ENCODE results near the gene TIFAB.

TIFAB gene

DNA sequence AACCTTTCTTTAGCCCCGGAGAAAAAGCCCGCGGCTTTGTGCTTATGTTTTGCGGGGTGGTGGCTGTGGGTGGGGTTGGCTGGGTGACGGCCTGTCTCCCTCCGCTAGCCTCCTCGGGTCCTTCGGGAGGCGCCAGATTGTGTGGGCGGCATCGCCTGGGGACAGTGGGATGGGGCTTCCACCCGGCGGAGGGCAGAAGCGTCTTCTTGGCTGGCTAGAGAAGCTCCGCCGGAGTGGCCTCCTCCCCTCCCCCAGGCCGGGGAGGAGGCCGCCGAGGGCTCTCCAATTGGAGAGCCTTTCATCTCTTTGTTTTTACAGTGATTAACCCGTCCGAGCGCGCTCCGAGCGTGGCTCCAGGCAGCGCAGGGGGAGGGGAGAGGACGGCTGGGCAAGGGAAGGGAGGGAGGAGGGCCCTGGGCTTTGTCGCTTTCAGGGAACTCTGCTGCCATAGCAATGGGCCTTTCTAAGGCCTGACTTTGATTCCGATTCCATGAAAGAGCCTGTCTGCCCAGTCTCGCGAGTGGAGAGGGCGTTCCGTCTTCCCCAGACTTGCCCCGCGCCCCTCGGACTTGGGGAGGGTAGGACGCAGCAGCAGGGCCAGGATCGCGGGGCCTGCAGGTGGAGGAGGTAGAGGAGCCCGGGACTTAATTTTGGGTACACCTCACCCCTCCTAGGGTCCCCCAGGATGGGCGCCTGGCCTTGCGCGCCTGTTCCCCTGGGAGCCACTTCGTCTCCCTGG lies 36.7 kb upstream of the TIFAB start:
- Histone ChIP-seq H3K4me1 (ENCODE audit: control insufficient read depth in 1 of 2, insufficient read depth in 1 of 2, low read depth in 1 of 2, low read length in 1 of 2) (no peaks in the 10 kb centered on the region), H3K27me3 (peaks cover 97% of the 10 kb centered on the region), H3K9me3 (no peaks in the 10 kb centered on the region), H3K4me3 (ENCODE audit: low read depth in 1 of 2, low read length in 1 of 2) (no peak overlapping the region), H3K27ac (no peak overlapping the region), H3K36me3 (no peaks in the 10 kb centered on the region)
- TF ChIP-seq, protein P1, sequence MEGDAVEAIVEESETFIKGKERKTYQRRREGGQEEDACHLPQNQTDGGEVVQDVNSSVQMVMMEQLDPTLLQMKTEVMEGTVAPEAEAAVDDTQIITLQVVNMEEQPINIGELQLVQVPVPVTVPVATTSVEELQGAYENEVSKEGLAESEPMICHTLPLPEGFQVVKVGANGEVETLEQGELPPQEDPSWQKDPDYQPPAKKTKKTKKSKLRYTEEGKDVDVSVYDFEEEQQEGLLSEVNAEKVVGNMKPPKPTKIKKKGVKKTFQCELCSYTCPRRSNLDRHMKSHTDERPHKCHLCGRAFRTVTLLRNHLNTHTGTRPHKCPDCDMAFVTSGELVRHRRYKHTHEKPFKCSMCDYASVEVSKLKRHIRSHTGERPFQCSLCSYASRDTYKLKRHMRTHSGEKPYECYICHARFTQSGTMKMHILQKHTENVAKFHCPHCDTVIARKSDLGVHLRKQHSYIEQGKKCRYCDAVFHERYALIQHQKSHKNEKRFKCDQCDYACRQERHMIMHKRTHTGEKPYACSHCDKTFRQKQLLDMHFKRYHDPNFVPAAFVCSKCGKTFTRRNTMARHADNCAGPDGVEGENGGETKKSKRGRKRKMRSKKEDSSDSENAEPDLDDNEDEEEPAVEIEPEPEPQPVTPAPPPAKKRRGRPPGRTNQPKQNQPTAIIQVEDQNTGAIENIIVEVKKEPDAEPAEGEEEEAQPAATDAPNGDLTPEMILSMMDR (IDR thresholded peaks at IDR 0.05): no peak

DNA sequence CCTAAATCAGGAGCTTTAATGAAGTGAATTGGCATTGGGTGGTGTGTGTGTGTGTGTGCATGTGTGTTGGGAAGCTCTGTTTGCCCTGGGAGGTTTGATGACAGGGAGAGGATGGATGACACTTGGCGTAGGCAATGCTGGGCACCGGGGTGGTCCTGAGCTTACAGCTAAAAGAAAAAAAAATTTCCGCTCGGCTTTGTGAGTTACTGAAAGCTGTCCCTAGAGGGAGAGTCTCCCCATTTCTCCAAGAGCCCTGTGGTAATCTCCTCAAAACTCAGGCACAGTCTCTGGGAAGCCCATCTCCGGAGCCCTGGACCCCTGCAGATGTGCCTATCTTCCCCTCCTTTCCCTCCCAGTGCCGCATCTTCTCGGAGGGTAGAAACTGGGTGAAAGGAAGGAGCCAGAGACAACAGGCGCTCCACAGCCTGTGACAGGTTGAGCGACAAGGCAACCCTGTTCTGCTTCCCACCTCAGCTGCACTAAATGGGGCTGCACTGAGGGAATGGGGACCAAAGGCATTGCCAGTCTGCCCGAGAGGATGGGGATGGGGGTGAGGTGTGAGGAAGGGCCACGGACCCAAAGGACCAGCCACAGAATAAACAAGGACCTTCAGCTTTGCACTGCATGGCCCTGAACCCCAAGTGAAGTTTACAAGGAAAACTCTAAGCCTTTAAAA lies 35.8 kb upstream of the TIFAB start:
- H3K27me3 ChIP-seq: peaks cover 97% of the 10 kb centered on the region
- no peak overlapping the region for H3K4me3 ChIP-seq (ENCODE audit: low read depth in 1 of 2, low read length in 1 of 2)
- TF ChIP-seq, protein P1 (IDR thresholded peaks at IDR 0.05): no peak
- H3K27ac ChIP-seq: no peak overlapping the region
- no peaks in the 10 kb centered on the region for H3K36me3 ChIP-seq
- H3K4me1 ChIP-seq (ENCODE audit: control insufficient read depth in 1 of 2, insufficient read depth in 1 of 2, low read depth in 1 of 2, low read length in 1 of 2): no peaks in the 10 kb centered on the region
- H3K9me3 ChIP-seq: no peaks in the 10 kb centered on the region

DNA sequence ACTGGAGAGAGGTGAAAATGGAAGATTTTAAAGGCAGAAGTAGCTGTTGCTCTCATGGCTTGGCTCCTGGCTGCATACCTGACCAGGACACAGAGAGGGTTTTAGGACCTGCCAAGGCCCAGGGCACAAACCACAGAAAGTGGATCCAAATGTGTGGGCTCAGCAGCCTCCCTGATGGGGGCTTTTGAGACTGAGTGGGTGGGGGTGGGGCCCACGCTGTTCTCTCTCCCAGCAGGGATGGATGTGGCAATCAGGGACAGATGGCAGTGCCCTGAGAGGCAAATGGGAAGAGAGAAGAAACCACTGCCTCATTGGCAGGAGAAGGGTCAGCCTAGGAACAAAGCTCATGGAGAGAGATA lies 34.9 kb upstream of the TIFAB start:
- Histone ChIP-seq H3K9me3 (no peaks in the 10 kb centered on the region), H3K27me3 (peaks cover 97% of the 10 kb centered on the region), H3K27ac (no peak overlapping the region), H3K4me1 (ENCODE audit: control insufficient read depth in 1 of 2, insufficient read depth in 1 of 2, low read depth in 1 of 2, low read length in 1 of 2) (no peaks in the 10 kb centered on the region), H3K4me3 (ENCODE audit: low read depth in 1 of 2, low read length in 1 of 2) (no peak overlapping the region), H3K36me3 (no peaks in the 10 kb centered on the region)
- TF ChIP-seq, protein P1 (IDR thresholded peaks at IDR 0.05): no peak

DNA sequence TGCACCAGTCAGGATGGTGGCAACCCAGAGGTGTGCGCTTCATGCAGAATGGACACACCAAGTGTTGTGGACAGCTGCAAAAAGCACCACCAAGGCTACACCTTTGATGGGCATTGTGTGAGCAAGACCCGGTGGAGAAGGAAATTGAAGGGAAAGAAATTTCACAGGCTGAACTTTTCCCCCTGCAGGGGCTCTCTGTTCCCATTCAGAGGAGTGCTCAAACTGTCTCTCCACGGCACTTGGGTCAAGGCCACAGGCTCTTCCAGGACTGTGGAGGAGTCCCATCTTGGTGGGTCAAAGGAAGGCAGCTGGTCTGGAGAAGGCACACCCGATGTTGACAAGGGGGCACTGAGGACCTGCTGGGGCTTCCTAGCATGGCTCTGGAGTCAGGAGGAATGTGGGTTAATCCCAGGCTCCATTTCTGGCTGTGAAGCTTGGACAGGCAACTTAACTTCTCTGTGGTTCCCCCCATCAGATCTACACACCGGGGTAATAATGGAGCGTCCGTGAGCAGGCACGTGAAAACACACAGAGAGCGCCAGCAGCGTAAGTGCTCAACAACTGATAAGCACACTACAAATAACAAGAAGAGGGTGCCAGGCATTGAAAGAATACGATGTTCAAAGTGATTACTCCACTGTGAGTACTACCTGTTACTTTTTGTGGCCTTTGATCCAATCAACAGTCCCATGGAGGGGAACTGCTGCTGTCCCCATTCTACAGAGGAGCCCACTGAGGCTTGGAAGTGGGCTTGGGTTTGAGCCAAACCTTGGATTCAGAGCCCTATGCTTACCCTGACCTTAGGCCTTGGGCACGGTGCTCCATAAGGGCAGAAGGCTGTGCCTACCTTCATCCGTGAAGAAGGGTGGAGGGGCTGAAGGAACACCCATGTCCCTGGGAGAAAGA lies 34.2 kb upstream of the TIFAB start:
- Histone ChIP-seq H3K4me3 (ENCODE audit: low read depth in 1 of 2, low read length in 1 of 2) (no peak overlapping the region), H3K27me3 (peaks cover 95% of the 10 kb centered on the region), H3K36me3 (no peaks in the 10 kb centered on the region), H3K27ac (no peak overlapping the region), H3K9me3 (no peaks in the 10 kb centered on the region), H3K4me1 (ENCODE audit: control insufficient read depth in 1 of 2, insufficient read depth in 1 of 2, low read depth in 1 of 2, low read length in 1 of 2) (no peaks in the 10 kb centered on the region)
- TF ChIP-seq, protein P1 (IDR thresholded peaks at IDR 0.05): no peak

DNA sequence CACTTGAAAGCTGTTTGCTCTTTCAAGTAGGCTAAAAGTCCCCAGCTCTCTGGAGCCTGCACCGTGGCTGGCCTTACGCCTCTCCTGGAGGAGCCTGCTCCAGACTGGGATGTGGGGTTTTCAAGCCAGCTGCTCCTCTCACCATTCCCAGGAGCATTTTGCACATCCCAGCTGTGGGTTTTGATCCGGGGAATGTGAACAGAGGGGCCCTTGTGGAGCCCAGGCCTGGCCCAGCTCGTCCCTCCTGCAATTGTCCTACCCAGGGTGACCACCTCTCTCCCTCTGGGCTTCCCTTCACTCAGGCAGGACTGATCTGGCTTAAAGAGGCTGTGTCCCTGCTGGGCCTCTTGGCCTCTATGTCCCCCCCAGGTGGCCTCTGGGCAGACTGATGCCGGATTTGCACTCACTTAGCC lies 32.5 kb upstream of the TIFAB start:
- H3K9me3 ChIP-seq: no peaks in the 10 kb centered on the region
- no peak overlapping the region for H3K4me3 ChIP-seq (ENCODE audit: low read depth in 1 of 2, low read length in 1 of 2)
- no peaks in the 10 kb centered on the region for H3K4me1 ChIP-seq (ENCODE audit: control insufficient read depth in 1 of 2, insufficient read depth in 1 of 2, low read depth in 1 of 2, low read length in 1 of 2)
- peaks cover 79% of the 10 kb centered on the region for H3K27me3 ChIP-seq
- no peak overlapping the region for H3K27ac ChIP-seq
- H3K36me3 ChIP-seq: no peaks in the 10 kb centered on the region
- TF ChIP-seq, protein P1 (IDR thresholded peaks at IDR 0.05): no peak

Measured in neutrophil (primary cell).